Endometrial microvascular endothelial cells (primary cell): Measurements from ENCODE around the gene TMEM255B. TPM values are rescaled to one million over a fixed set of nuclear protein-coding genes. Genes with fewer than 3 reads are reported as not detected.
"Not testable (repeated sequence)": the region's sequence is repeated elsewhere in the genome, so short reads cannot be mapped to it uniquely, and the experiment has no call there.

ENCODE experiments used
- in situ Hi-C: cut with HindIII; loops from 2 replicates; pipeline ENCODE4 v1.10.0; 2017; ENCODE audit warnings: low sequenced_read_pairs, low pct_unique_long_range_greater_than_20kb; ENCODE audit errors: inconsistent ontology term
- total RNA-seq: library from RNA; depleted of rRNA; stranded (reverse); fragments of >200 nt; gene quantifications from one replicate; pipeline ENCODE4 v1.2.3, GENCODE V29; 2015; ENCODE audit errors: inconsistent ontology term

Gene TMEM255B
- total RNA-seq, 1 donor from 2014 or later = 31.3 TPM

DNA sequence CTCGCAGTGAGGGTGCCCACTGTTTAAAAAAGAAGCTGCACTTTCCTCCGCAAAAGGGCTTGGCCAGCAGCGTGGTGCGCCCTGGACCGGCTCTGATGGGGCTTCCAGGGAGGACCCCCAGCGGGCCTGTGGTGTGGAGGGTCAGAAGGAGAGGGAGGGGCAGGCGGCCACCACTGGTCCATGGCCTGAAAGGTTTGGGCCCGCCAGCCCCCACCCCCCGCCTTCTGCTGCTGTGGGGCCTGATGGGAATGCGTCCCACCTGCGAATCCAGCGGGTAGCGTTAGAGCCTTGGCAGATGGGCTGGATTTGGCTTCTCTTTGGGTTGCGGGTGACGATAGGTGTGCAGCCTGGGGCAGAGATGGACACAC is 34.7 kb downstream of the TMEM255B start:
- in situ Hi-C loops = no loop called here

GRCh38 chr13:113794086-113794485 is 35.1 kb downstream of the TMEM255B start:
- in situ Hi-C loops = no loop called here

DNA sequence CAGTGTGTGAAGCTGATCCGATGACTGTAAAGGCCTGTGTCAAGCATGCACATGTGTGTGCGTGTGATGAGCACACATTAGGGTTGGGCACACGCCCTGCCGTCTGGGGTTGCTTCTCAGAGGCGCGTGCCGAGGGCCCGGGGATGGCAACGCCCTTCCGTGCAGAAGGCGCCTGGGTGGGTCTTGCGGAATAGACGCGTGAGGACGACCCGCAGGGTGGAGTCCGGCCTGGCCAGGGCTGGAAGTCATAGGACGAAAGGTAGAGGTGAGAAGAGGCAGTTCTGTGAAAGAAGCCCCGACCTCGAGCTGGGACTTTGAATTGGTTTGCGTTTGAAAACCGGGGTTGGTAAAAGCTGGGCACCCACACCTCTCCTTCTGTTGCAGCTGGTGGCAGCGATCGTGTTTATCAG is 35.7 kb downstream of the TMEM255B start:
- in situ Hi-C loops = no loop called here

GRCh38 chr13:113795362-113795761 is 36.3 kb downstream of the TMEM255B start:
- in situ Hi-C loops = not testable (repeated sequence)

DNA sequence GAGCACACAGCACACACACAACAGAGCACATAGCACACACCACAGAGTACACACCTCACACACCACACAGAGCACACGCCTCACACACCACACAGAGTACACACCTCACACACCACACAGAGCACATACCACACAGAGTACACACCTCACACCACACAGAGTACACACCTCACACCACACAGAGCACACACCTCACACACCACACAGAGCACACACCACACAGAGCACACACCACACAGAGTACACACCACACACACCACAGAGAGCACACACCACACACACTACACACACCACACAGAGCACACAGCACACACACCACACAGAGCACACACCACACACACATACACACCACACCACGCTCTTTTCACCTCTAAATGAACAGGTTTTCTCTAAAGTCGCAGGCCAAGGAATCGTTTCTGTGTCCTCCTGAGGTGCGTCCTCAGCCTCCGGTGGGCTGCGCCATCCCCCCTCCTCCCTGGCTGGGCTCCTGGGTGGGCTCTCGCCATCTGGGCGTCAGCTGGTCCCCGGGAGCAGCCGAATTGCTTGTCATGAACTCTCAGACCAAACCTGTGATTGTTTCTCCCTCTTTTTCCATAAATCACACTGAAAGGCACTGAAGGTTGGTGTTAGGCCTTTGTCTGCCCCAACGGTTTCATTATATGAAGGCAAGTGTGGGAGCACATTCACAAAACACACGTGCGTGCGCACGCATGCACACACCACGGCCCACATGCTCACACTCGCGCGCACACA is 37.4 kb downstream of the TMEM255B start:
- in situ Hi-C loops = no loop called here

DNA sequence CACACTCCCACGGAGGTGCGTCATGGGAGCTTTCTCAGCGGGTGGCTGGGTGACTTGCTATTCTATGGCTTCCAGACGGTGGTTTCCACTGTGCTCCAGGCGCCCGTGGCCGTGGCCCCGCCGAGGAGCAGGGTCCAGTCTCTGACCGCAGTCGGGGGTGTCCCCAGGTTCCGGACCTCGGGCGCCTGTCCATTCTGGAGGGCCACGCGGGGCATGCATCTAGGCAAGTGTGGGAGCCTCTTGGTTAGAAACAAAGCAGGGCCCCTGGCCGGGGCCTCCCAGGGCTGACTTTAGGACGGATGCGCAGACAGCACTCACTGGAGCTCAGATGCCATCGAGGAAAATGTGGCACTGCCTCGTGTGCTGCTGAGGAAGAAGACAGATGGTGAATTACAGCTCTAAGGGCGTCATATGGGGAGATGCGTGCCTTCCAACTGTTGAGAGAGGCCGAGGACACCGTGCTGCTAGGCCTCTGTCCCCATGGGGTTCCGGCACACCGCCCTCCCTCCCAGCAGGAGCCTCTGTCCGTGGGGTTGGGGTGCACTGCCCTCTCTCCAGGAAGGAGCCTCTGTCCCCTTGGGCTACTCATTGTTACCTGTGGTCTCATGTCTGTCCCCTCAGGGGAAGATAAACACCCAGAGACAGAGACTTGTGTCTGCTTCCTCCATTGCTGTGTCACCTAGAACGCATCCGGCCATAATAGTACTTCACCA is 38.1 kb downstream of the TMEM255B start:
- in situ Hi-C loops = no loop called here

- in situ Hi-C loops = no loop called here
Measured at GRCh38 chr13:113798200-113798811, 39.3 kb downstream of the TMEM255B start.

- in situ Hi-C loops = no loop called here
Measured at GRCh38 chr13:113800576-113800926, 41.5 kb downstream of the TMEM255B start.

DNA sequence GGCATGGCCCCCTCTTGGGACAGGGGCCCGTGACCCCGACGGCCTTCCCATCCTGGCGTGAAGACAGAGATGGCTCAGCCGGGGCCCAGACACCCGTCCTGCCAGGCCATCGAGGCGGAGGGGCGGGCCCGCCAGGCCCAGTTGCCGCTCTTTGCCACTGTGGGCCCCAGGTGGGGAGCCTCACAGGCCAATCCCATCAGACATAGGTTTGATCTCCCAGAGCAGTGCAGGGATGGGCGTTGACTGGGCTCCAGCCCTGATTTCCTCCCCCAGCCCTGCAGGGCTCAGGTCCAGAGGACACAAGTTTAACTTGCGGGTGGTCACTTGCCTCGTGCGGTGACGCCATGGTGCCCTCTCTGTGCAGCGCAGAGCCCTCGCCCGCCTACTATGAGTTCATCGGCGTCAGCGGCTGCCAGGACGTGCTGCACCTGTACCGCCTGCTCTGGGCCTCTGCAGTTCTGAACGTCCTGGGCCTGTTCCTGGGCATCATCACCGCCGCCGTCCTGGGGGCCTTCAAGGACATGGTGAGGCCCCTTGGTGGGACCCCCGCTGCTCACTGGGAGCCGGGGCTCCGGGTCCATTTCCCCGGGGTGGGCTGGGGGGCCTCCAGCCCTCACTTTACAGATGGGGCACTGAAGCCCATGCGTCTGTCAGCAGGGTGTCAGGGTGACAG is 42.4 kb downstream of the TMEM255B start:
- in situ Hi-C loops = no loop called here

DNA sequence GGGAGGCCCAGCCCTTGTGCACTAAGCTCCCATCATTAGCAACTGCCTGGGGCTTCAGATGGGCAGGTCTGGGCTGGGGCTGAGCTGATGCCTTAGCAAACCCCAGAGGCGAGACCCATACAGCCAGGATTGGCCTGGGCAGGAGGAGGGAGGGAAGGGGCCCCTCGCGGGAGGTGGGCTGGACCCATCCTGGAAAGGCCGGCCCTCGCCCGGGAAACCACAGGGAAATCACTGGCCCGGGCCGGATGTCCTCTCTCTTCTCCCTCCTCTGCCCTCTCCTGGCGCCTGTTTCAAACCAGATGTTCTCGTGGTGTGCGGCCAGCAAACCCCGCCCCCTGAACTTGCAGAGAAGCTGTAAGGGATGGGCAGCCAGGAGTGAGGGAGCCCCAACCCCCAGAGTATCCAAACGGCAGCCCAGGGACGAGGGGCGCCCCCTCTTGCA is 43.1 kb downstream of the TMEM255B start:
- in situ Hi-C loops = no loop called here

DNA sequence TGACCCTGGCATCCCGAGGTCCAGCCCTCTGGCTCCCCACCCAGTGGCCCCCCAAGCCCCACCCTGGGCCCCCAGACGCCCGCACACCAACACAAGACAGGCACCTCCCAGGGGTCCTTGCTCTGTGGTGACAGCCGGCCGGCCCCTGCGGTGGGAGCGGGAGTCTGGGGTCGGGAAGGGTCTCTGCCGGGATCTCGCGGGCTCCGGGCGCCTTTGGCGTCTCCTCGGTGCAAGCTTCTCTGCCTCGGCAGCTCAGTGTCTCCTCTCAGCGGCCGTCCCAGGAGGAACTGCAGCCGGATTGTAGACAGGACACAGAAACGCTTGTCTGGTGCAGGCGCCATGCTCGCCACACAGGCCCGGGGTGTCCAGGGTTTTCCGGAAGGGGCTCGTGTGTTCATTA is 43.7 kb downstream of the TMEM255B start:
- in situ Hi-C loops = no loop called here

- in situ Hi-C loops = no loop called here
Measured at GRCh38 chr13:113803409-113804016, 44.5 kb downstream of the TMEM255B start.

DNA sequence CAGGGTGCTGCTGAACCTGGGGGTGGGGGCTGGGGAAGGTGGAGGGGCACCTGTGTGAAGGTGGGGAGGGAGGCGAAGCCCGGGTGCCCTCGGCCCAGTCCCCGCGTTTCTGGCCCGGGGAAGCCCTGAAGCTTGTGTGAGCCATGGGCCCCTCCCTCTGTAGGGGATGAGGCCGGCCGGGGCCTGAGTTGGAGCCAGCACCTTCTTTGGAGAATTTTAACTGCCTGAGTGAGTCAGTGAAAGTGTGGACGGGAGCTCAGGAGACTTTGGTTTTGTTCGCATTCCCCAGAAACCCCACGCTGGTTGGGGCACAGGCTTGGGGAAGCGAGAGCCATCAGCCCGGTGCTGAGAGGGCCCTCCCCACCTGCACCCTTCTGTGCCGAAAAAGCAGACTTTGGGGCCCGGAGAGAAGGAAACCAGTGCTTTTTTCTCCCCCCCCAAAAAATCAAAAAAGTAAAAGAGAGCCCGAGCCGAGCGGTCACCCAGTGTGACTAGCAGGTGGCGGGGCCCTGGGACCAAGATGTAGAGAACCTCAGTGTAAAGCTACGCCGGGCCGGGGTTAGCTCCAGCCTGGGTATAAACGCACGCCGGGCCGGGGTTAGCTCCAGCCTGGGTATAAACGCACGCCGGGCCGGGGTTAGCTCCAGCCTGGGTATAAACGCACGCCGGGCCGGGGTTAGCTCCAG is 45.1 kb downstream of the TMEM255B start:
- in situ Hi-C loops = no loop called here

DNA sequence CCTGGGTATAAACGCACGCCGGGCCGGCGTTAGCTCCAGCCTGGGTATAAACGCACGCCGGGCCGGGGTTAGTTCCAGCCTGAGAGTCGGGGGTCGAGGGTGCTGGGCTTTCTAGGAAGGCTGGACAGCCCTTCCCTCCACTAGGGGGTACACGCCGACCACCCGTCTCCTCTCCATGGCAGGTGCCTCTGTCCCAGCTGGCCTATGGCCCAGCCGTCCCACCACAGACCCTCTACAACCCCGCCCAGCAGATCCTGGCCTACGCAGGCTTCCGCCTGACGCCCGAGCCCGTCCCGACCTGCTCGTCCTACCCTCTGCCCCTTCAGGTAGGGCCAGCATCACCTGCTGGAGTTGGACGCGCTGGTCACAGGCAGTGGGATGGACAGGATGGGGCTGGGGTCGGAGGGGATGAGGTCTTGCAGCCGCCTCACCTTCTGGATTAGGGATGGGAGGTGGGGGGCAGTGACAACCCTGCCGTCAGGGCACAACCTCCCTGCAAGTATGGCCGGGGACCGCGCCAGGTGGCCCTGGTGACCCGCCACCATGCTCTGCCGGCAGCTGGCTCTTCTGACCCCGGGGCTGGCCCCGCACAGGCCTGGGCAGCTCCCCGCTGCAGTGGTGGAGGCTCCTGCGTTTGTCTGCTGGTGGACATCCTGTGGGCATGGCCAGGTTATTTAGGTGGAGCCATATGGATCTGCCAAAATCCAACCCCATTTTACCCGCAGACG is 45.8 kb downstream of the TMEM255B start:
- in situ Hi-C loops = no loop called here

DNA sequence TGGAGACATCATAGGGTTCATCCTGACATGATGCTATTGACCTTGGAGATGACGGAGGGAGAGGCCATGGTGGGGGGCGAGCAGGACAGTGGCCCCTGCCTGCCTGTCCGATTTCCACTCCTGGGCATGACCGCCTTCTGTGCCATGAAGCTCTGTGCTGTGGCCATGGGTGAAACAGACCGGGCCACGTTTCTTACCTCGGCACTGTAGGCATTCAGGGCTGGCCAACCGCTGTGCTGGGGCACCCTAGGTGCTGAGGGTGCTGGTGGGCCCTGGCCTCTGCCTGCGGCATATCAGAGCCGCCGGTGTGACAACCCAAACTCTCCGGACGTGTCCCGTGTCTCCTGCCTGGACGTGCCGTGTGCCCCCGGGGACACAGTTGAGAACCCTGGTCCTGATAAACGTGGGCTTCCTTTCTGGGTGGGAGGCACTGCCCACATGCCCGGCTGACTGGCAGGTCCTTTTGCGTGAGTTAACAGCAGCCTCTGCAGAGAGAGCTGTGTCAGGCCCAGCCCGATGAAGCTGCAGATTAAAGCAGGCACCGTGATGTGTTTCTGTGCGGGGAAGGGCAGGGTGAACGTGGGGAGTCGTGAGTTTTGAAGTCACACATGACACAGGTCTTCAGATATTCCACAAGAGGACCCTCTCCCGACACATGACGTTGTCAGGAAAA is 46.5 kb downstream of the TMEM255B start:
- in situ Hi-C loops = no loop called here

GRCh38 chr13:113806104-113806471 is 47.1 kb downstream of the TMEM255B start:
- in situ Hi-C loops = no loop called here

- in situ Hi-C loops = no loop called here
Measured at GRCh38 chr13:113806526-113806925, 47.5 kb downstream of the TMEM255B start.
